ENCODE data around the gene IL20RB.

GRCh38 chr3:136937851-136938250, 19.9 kb upstream of the IL20RB start:
- no peak for TF ChIP-seq CTCF (IDR thresholded peaks at IDR 0.05; ENCODE audit: extremely low read depth in 1 of 2, insufficient read depth in 1 of 2, low read depth in 1 of 2, low read length in 2 of 2)
- TF ChIP-seq POLR2AphosphoS5 (IDR thresholded peaks at IDR 0.05; ENCODE audit: insufficient read depth, low read depth, low read length): no peak
- TF ChIP-seq MAX (IDR thresholded peaks at IDR 0.05; ENCODE audit: insufficient read depth, insufficient read length): no peak
- no peak for TF ChIP-seq POLR2A (IDR thresholded peaks at IDR 0.05; ENCODE audit: low read depth, low read length)
- TF ChIP-seq EZH2 (IDR thresholded peaks at IDR 0.05; ENCODE audit: borderline replicate concordance, low read depth, low read length, severe bottlenecking): no peak
- no peak for TF ChIP-seq FOS (IDR thresholded peaks at IDR 0.05; ENCODE audit: borderline replicate concordance, insufficient read depth, low read length)
- TF ChIP-seq MYC (IDR thresholded peaks at IDR 0.05; ENCODE audit: low read depth, low read length): no peak
- TF ChIP-seq JUN (IDR thresholded peaks at IDR 0.05; ENCODE audit: borderline replicate concordance, insufficient read depth, insufficient read length, low read depth): no peak

Measured in endothelial cell of umbilical vein (primary cell).